ENCODE data around the gene MBNL3. TPM values are rescaled to one million over a fixed set of nuclear protein-coding genes. Genes with fewer than 3 reads are reported as not detected.

The MBNL3 gene
- total RNA-seq, 1 donor from 2014 or later = 3.1 TPM

GRCh38 chrX:132486599-132487178, 2.1 kb downstream of the MBNL3 start:
- intact Hi-C loops (cut with DNase I) = loop anchor here (10.0 kb wide), 1 partner anchor 272 kb away; the partner anchor contains the start of gene RAP2C
- TF ChIP-seq CTCF (IDR thresholded peaks at IDR 0.05) = no peak
- Histone ChIP-seq H3K4me3 (no peak overlapping the region), H3K27me3 (no peaks in the 10 kb centered on the region), H3K4me1 (no peaks in the 10 kb centered on the region), H3K9me3 (no peaks in the 10 kb centered on the region), H3K27ac (no peak overlapping the region), H3K36me3 (no peaks in the 10 kb centered on the region)
- no peak for DNase-seq (ENCODE audit: low spot score in 2 of 2)

DNA sequence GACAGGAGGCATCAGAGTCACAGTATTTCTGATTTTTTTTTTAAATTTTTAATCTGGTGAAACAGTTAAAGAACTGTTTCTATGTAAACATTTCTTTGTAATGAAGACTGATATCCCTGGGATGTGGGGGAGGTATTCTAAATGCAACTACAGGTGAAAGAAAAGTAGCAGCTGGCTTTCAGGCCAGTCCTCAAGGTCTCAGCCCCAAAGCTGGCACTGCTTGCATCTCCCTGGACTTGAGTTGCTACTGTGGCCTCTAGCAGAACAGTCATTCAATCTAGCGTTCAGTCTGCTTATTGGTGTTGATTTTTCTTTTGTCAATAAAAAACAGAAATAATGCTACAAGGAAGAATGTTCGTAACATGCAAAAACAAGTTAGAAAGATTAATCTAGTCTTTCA, 4.9 kb downstream of the MBNL3 start:
- Histone ChIP-seq H3K9me3 (no peaks in the 10 kb centered on the region), H3K4me3 (no peak overlapping the region), H3K27ac (no peak overlapping the region), H3K4me1 (no peaks in the 10 kb centered on the region), H3K27me3 (no peaks in the 10 kb centered on the region), H3K36me3 (no peaks in the 10 kb centered on the region)
- DNase-seq (ENCODE audit: low spot score in 2 of 2) = no peak
- no peak for TF ChIP-seq CTCF (IDR thresholded peaks at IDR 0.05)
- intact Hi-C loops (cut with DNase I) = loop anchor here (10.0 kb wide), 1 partner anchor 269 kb away; the partner anchor contains the start of gene RAP2C

GRCh38 chrX:132483488-132483887, 5.3 kb downstream of the MBNL3 start:
- H3K4me3 ChIP-seq = no peak overlapping the region
- no peak for TF ChIP-seq CTCF (IDR thresholded peaks at IDR 0.05)
- no peaks in the 10 kb centered on the region for H3K4me1 ChIP-seq
- no peak for DNase-seq (ENCODE audit: low spot score in 2 of 2)
- intact Hi-C loops (cut with DNase I) = loop anchor here (10.0 kb wide), 1 partner anchor 269 kb away; the partner anchor contains the start of gene RAP2C
- no peak overlapping the region for H3K27ac ChIP-seq
- H3K9me3 ChIP-seq = no peaks in the 10 kb centered on the region
- H3K36me3 ChIP-seq = no peaks in the 10 kb centered on the region
- H3K27me3 ChIP-seq = no peaks in the 10 kb centered on the region

- Histone ChIP-seq H3K4me1 (no peaks in the 10 kb centered on the region), H3K27me3 (no peaks in the 10 kb centered on the region), H3K27ac (no peak overlapping the region), H3K4me3 (no peak overlapping the region), H3K9me3 (no peaks in the 10 kb centered on the region), H3K36me3 (no peaks in the 10 kb centered on the region)
- intact Hi-C loops (cut with DNase I) = loop anchor here (10.0 kb wide), 1 partner anchor 268 kb away; the partner anchor contains the start of gene RAP2C
- DNase-seq (ENCODE audit: low spot score in 2 of 2) = no peak
- no peak for TF ChIP-seq CTCF (IDR thresholded peaks at IDR 0.05)
Observed at GRCh38 chrX:132482632-132483031, 6.2 kb downstream of the MBNL3 start.

GRCh38 chrX:132481449-132481848, 7.4 kb downstream of the MBNL3 start:
- no peak for DNase-seq (ENCODE audit: low spot score in 2 of 2)
- Histone ChIP-seq H3K27ac (no peak overlapping the region), H3K4me1 (no peaks in the 10 kb centered on the region), H3K9me3 (no peaks in the 10 kb centered on the region), H3K36me3 (no peaks in the 10 kb centered on the region), H3K4me3 (no peak overlapping the region), H3K27me3 (no peaks in the 10 kb centered on the region)
- TF ChIP-seq CTCF (IDR thresholded peaks at IDR 0.05) = no peak
- intact Hi-C loops (cut with DNase I) = loop anchor here (10.0 kb wide), 1 partner anchor 267 kb away; the partner anchor contains the start of gene RAP2C
